CD4-positive, CD25-positive, alpha-beta regulatory T cell (primary cell): ENCODE data around the gene LRRC49. TPM values are rescaled to one million over a fixed set of nuclear protein-coding genes. Genes with fewer than 3 reads are reported as not detected.
"Not testable (repeated sequence)": the region's sequence is repeated elsewhere in the genome, so short reads cannot be mapped to it uniquely, and the experiment has no call there.

Experiments used
- ATAC-seq, 2 donors: fragments of 150-1000 bp; cut with Tn5 transposase; one replicate each; pipeline ENCODE4 v1.10.0; 2021; ENCODE audit warnings: low read depth in 2 of 2, moderate number of reproducible peaks in 2 of 2, moderate library complexity in 1 of 2
- DNase-seq, 3 donors: peaks; one replicate each; pipeline versions ENCODE4 v3.0.0 to v3.0.0-alpha.2; 2012 to 2022; ENCODE audit warnings: mixed read lengths in 1 of 3
- H3K27ac ChIP-seq: one replicate; pipeline ENCODE4 v1.7.0; 2013; ENCODE audit warnings: mild to moderate bottlenecking, low read length; ENCODE audit not compliant: insufficient read depth, poor library complexity, severe bottlenecking
- H3K27me3 ChIP-seq: one replicate; pipeline ENCODE4 v1.7.0; 2013; ENCODE audit warnings: low read length; ENCODE audit not compliant: control insufficient read depth, insufficient read depth
- H3K36me3 ChIP-seq: one replicate; pipeline ENCODE4 v1.7.0; 2013; ENCODE audit warnings: mild to moderate bottlenecking, low read length, moderate library complexity; ENCODE audit not compliant: control insufficient read depth, insufficient read depth
- H3K4me1 ChIP-seq: 2 replicates; pipeline ENCODE4 v1.7.0; 2013; ENCODE audit warnings: mild to moderate bottlenecking, low read length; ENCODE audit not compliant: insufficient read depth, control insufficient read depth, poor library complexity, severe bottlenecking
- H3K4me3 ChIP-seq: one replicate; pipeline ENCODE4 v1.7.0; 2013; ENCODE audit warnings: low read depth, mild to moderate bottlenecking, low read length, moderate library complexity
- H3K9me3 ChIP-seq, 2 experiments: 1 replicate in 1 of 2; 2 replicates in 1 of 2; pipeline ENCODE4 v1.7.0; 2013; ENCODE audit warnings: low read length in 2 of 2, mild to moderate bottlenecking in 1 of 2, moderate library complexity in 1 of 2; ENCODE audit not compliant: control insufficient read depth in 2 of 2
- H3K27ac Mint-ChIP-seq, 3 donors: one replicate each; pipeline ENCODE4 v1.8.0; 2020 to 2022; ENCODE audit warnings: mild to moderate bottlenecking in 3 of 3, mixed read lengths in 3 of 3, moderate library complexity in 2 of 3
- H3K27me3 Mint-ChIP-seq: one replicate; pipeline ENCODE4 v1.8.0; 2022; ENCODE audit warnings: mild to moderate bottlenecking, mixed read lengths
- H3K36me3 Mint-ChIP-seq: one replicate; pipeline ENCODE4 v1.8.0; 2020; ENCODE audit warnings: mixed read lengths
- H3K4me1 Mint-ChIP-seq, 4 donors: one replicate each; pipeline ENCODE4 v1.8.0; 2020 to 2022; ENCODE audit warnings: mixed read lengths in 4 of 4, mild to moderate bottlenecking in 1 of 4
- H3K4me3 Mint-ChIP-seq, 4 donors: one replicate each; pipeline ENCODE4 v1.8.0; 2020 to 2022; ENCODE audit warnings: mild to moderate bottlenecking in 4 of 4, mixed read lengths in 4 of 4, moderate library complexity in 3 of 4
- H3K9me3 Mint-ChIP-seq, 7 donors: one replicate each; pipeline ENCODE4 v1.8.0; 2020 to 2022; ENCODE audit warnings: mixed read lengths in 7 of 7, mild to moderate bottlenecking in 3 of 7, moderate library complexity in 2 of 7
- polyA plus RNA-seq, 4 donors: library from polyadenylated mRNA; unstranded; fragments of 300-500 nt; fragmentation: Illumina TruSeq; gene quantifications; one replicate each; pipeline ENCODE4 v1.2.3, GENCODE V29; 2021
- total RNA-seq: library from RNA; stranded (reverse); gene quantifications from one replicate; pipeline ENCODE4 v1.2.3, GENCODE V29; 2022

LRRC49 gene
- total and polyA plus RNA-seq, 5 donors from 2014 or later, result 0.34 TPM; not detected in 4

DNA sequence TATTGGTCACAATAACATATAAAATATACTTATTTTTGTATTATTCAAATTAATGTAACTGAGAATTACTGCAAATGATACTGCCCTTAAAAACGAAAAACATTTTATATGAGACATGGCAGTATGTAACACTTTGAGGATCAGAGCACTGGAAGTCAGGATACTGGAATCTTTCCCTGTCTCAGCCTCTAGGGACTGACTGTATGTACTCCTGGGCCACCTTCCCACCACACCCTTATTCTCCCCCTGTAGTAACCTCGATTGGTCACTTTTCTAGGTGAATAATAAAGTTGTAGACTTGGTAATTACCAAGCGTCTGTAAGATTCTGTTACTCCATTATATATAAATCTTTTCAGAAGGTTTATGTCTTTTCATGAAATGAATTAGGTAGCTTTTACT lies 43.0 kb downstream of the LRRC49 start:
- Mint-ChIP-seq H3K36me3 (no peaks in the 10 kb centered on the region), H3K9me3 (peaks cover 0 to 1% (median 0%) of the 10 kb centered on the region in 7 donors), H3K4me3 (no peak overlapping the region)

GRCh38 chr15:70936326-70936725 lies 43.7 kb downstream of the LRRC49 start:
- DNase-seq (no peak), ATAC-seq (no peak)
- H3K27me3 Mint-ChIP-seq, result no peaks in the 10 kb centered on the region
- no peak overlapping the region for H3K27ac Mint-ChIP-seq
- no peak overlapping the region for H3K4me3 Mint-ChIP-seq
- no peaks in the 10 kb centered on the region for H3K4me1 Mint-ChIP-seq
- no peaks in the 10 kb centered on the region for H3K36me3 Mint-ChIP-seq
- Histone ChIP-seq H3K4me1 (no peaks in the 10 kb centered on the region), H3K27ac (no peak overlapping the region), H3K27me3 (peaks cover 2% of the 10 kb centered on the region), H3K4me3 (no peak overlapping the region), H3K9me3 (no peaks in the 10 kb centered on the region), H3K36me3 (no peaks in the 10 kb centered on the region)
- H3K9me3 Mint-ChIP-seq, result peaks cover 0 to 1% (median 0%) of the 10 kb centered on the region in 7 donors

More for the DNA sequence above, 43.0 kb downstream of the LRRC49 start:
- Histone ChIP-seq H3K4me3 (no peak overlapping the region), H3K27ac (no peak overlapping the region), H3K4me1 (no peaks in the 10 kb centered on the region), H3K9me3 (no peaks in the 10 kb centered on the region), H3K27me3 (peaks cover 2% of the 10 kb centered on the region), H3K36me3 (no peaks in the 10 kb centered on the region)
- Mint-ChIP-seq H3K27ac (no peak overlapping the region), H3K4me1 (no peaks in the 10 kb centered on the region), H3K27me3 (no peaks in the 10 kb centered on the region)
- DNase-seq (no peak), ATAC-seq (no peak)

DNA sequence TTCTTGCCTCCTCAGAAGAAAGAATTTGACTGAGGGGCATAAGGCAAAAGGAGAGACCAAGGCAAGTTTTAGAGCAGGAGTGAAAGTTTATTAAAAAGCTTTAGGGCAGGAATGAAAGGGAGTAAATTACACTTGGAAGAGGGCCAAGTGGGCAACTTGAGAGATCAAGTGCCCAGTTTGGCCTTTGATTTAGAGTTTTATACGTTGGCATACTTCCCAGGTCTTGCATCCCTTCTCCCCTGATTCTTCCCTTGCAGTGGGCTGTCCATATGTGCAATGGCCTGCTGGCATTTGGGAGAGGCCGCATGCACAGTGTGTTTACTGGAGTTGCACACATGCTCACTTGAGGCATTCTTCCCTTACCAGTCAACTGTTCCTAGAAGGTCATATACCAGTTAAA lies 50.7 kb downstream of the LRRC49 start:
- H3K9me3 Mint-ChIP-seq, H3K4me1 Mint-ChIP-seq, H3K9me3 ChIP-seq, H3K27ac Mint-ChIP-seq, H3K36me3 Mint-ChIP-seq, H3K4me3 ChIP-seq, H3K4me3 Mint-ChIP-seq, ATAC-seq, H3K27me3 ChIP-seq, H3K4me1 ChIP-seq, H3K36me3 ChIP-seq, H3K27ac ChIP-seq, DNase-seq: not testable (repeated sequence)
- peaks cover 11% of the 10 kb centered on the region for H3K27me3 Mint-ChIP-seq

DNA sequence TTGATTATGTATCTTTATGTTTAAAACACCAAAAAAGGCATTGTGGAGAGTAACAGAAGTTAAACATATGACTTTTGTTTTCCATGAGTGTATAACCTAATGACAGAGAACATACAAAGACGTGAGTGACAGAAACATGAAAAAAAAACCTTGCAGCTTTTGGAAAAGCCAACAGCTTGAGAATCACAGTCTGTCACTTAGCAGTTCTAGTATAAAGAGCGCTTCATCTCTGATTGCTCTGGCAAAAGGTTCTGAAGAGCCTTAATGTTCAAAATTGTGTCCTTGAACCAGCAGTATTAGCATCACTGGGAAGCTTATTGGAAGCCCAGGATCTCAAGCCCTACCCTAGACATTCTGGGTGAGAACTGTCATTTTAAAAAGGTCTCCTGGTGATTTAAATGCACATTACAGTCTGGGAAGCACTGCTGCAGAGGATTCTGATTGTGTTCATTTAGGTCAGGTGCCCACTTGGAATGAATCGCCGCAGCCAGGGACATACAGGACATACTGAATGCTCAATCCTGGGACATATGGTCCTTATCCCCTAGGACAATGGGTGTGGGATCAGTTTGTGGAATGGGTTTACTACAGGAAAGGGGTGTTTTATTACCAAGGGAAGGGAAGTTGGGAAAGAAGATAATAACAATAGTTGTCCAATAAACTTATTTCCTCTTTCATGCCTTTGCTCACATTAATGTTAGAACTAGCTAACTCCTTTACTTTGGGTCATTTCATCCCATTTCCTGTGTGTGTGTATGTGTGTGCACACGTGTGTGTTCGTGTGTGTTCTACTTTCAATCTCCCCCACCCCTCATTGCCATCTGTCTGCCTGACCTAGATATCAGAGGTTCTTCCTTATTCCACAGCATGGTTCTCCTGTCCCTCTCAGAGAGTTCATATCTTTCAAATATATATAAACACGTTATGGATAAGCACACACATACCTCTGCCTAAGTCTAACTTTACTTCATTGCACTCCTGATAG lies 55.0 kb downstream of the LRRC49 start:
- no peak overlapping the region for H3K4me3 Mint-ChIP-seq
- Histone ChIP-seq H3K27me3 (peaks cover 2% of the 10 kb centered on the region), H3K4me3 (no peak overlapping the region), H3K27ac (no peak overlapping the region), H3K9me3 (peaks cover 0 to 3% of the 10 kb centered on the region in 2 experiments), H3K36me3 (no peaks in the 10 kb centered on the region), H3K4me1 (no peaks in the 10 kb centered on the region)
- H3K27ac Mint-ChIP-seq, result no peak overlapping the region
- H3K36me3 Mint-ChIP-seq, result no peaks in the 10 kb centered on the region
- DNase-seq (no peak), ATAC-seq (no peak)
- H3K9me3 Mint-ChIP-seq, result peaks cover 0 to 6% (median 0%) of the 10 kb centered on the region in 7 donors
- H3K27me3 Mint-ChIP-seq, result peaks cover 15% of the 10 kb centered on the region
- no peaks in the 10 kb centered on the region for H3K4me1 Mint-ChIP-seq

DNA sequence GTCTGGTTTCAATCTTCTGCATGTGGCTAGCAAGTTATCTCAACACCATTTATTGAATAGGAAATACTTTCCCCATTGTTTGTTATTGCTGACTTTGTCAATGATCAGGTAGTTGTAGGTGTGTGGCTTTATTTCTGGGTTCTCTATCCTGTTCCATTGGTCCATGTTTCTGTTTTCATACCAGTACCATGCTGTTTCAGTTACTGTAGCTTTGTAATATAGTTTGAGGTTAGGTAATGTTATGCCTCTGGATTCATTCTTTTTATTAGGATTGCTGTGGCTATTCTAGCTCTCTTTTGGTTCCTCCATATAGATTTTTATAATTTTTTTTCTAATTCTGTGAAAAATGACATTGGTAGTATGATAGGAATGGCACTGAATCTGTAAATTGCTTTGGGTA lies 58.3 kb downstream of the LRRC49 start:
- Histone ChIP-seq H3K27ac (no peak overlapping the region), H3K4me1 (no peaks in the 10 kb centered on the region), H3K4me3 (no peak overlapping the region), H3K9me3 (peaks cover 0 to 3% of the 10 kb centered on the region in 2 experiments), H3K27me3 (peaks cover 6% of the 10 kb centered on the region), H3K36me3 (no peaks in the 10 kb centered on the region)
- DNase-seq (no peak), ATAC-seq (no peak)
- Mint-ChIP-seq H3K27ac (no peak overlapping the region), H3K4me3 (no peak overlapping the region), H3K36me3 (no peaks in the 10 kb centered on the region), H3K9me3 (peaks cover 0 to 6% (median 0%) of the 10 kb centered on the region in 7 donors), H3K27me3 (peaks cover 5% of the 10 kb centered on the region), H3K4me1 (no peaks in the 10 kb centered on the region)

- no peak for ATAC-seq
- H3K4me3 Mint-ChIP-seq, result no peak overlapping the region
- peaks cover 0 to 6% (median 0%) of the 10 kb centered on the region in 7 donors for H3K9me3 Mint-ChIP-seq
Measured at GRCh38 chr15:70954171-70954570, 61.5 kb downstream of the LRRC49 start.

GRCh38 chr15:70954733-70955132 lies 62.1 kb downstream of the LRRC49 start:
- H3K27me3 Mint-ChIP-seq, result peaks cover 9% of the 10 kb centered on the region
- no peaks in the 10 kb centered on the region for H3K4me1 Mint-ChIP-seq
- H3K27ac ChIP-seq, result no peak overlapping the region
- H3K27me3 ChIP-seq, result peaks cover 6% of the 10 kb centered on the region
- no peaks in the 10 kb centered on the region for H3K4me1 ChIP-seq
- H3K36me3 Mint-ChIP-seq, result no peaks in the 10 kb centered on the region
- no peak overlapping the region for H3K27ac Mint-ChIP-seq
- no peak for DNase-seq
- H3K9me3 ChIP-seq, result peaks cover 0 to 3% of the 10 kb centered on the region in 2 experiments
- H3K36me3 ChIP-seq, result no peaks in the 10 kb centered on the region
- no peak overlapping the region for H3K4me3 Mint-ChIP-seq
- peaks cover 0 to 6% (median 0%) of the 10 kb centered on the region in 7 donors for H3K9me3 Mint-ChIP-seq
- H3K4me3 ChIP-seq, result no peak overlapping the region
- no peak for ATAC-seq

More at GRCh38 chr15:70954171-70954570, 61.5 kb downstream of the LRRC49 start:
- Mint-ChIP-seq H3K27ac (no peak overlapping the region), H3K4me1 (no peaks in the 10 kb centered on the region), H3K27me3 (peaks cover 9% of the 10 kb centered on the region), H3K36me3 (no peaks in the 10 kb centered on the region)
- Histone ChIP-seq H3K4me1 (no peaks in the 10 kb centered on the region), H3K27me3 (peaks cover 6% of the 10 kb centered on the region), H3K27ac (no peak overlapping the region), H3K4me3 (no peak overlapping the region), H3K9me3 (peaks cover 0 to 3% of the 10 kb centered on the region in 2 experiments), H3K36me3 (no peaks in the 10 kb centered on the region)
- no peak for DNase-seq
